Bronchial epithelial cell (primary cell): ENCODE results near the gene NBPF3. TPM values are rescaled to one million over a fixed set of nuclear protein-coding genes. Genes with fewer than 3 reads are reported as not detected.
A peak's percentile ranks its signal among the peaks of the same experiment; 100 is the strongest.
"Not testable (repeated sequence)": the region's sequence is repeated elsewhere in the genome, so short reads cannot be mapped to it uniquely, and the experiment has no call there.

Experiments used
- DNase-seq: peaks from one replicate; pipeline ENCODE4 v3.0.0-alpha.2; 2010; ENCODE audit warnings: low read depth
- FAIRE-seq: peaks from 2 replicates; lab custom pipeline; 2011; peaks lifted over from hg19 to GRCh38; lab: Jason Lieb, UNC
- H3K27me3 ChIP-seq: 2 replicates; pipeline ENCODE4 v1.5.1; 2011; ENCODE audit warnings: low read length; ENCODE audit not compliant: control insufficient read depth, insufficient read depth
- H3K36me3 ChIP-seq: 2 replicates; pipeline ENCODE4 v1.5.1; 2011; ENCODE audit warnings: low read length; ENCODE audit not compliant: control insufficient read depth, insufficient read depth
- H3K4me3 ChIP-seq: 2 replicates; pipeline ENCODE4 v1.5.1; 2011; ENCODE audit warnings: mild to moderate bottlenecking, low read depth, low read length, control low read depth
- total RNA-seq: library from RNA; depleted of rRNA; stranded (reverse); fragments of >200 nt; gene quantifications from 2 replicates; pipeline ENCODE4 v1.2.1, GENCODE V29; 2014
- TF ChIP-seq, protein P1 (sequence below): IDR thresholded peaks from 2 replicates; pipeline ENCODE4 v1.5.1; 2011; ENCODE audit warnings: mild to moderate bottlenecking, moderate library complexity, low read length, control low read depth, inconsistent platforms; ENCODE audit not compliant: insufficient read depth, severe bottlenecking

Gene NBPF3
- total RNA-seq, 1 donor from 2014 or later: 6.8 TPM

DNA sequence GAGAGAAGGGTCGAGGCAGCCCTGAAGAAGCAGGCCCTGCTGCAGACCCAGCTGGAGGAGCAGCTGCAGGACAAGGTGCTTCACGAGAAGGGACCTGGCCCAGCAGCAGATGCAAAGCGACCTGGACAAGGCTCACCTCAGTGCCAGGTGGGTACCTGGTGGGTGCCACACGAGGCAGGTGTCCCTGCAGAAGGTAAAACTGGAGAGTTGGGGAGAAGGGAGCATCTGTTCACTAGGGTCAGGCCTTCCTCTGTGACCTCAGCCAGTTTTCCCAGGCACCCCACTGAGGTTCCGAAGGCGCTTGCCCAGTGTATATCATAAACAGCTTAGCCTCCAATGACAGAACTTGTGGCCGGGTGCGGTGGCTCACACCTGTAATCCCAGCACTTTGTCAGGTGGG, 5.5 kb upstream of the NBPF3 start:
- H3K27me3 ChIP-seq: no peaks in the 10 kb centered on the region
- no peak overlapping the region for H3K4me3 ChIP-seq
- DNase-seq (no peak), FAIRE-seq (no peak)
- TF ChIP-seq, protein P1, sequence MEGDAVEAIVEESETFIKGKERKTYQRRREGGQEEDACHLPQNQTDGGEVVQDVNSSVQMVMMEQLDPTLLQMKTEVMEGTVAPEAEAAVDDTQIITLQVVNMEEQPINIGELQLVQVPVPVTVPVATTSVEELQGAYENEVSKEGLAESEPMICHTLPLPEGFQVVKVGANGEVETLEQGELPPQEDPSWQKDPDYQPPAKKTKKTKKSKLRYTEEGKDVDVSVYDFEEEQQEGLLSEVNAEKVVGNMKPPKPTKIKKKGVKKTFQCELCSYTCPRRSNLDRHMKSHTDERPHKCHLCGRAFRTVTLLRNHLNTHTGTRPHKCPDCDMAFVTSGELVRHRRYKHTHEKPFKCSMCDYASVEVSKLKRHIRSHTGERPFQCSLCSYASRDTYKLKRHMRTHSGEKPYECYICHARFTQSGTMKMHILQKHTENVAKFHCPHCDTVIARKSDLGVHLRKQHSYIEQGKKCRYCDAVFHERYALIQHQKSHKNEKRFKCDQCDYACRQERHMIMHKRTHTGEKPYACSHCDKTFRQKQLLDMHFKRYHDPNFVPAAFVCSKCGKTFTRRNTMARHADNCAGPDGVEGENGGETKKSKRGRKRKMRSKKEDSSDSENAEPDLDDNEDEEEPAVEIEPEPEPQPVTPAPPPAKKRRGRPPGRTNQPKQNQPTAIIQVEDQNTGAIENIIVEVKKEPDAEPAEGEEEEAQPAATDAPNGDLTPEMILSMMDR: no peak
- no peaks in the 10 kb centered on the region for H3K36me3 ChIP-seq

DNA sequence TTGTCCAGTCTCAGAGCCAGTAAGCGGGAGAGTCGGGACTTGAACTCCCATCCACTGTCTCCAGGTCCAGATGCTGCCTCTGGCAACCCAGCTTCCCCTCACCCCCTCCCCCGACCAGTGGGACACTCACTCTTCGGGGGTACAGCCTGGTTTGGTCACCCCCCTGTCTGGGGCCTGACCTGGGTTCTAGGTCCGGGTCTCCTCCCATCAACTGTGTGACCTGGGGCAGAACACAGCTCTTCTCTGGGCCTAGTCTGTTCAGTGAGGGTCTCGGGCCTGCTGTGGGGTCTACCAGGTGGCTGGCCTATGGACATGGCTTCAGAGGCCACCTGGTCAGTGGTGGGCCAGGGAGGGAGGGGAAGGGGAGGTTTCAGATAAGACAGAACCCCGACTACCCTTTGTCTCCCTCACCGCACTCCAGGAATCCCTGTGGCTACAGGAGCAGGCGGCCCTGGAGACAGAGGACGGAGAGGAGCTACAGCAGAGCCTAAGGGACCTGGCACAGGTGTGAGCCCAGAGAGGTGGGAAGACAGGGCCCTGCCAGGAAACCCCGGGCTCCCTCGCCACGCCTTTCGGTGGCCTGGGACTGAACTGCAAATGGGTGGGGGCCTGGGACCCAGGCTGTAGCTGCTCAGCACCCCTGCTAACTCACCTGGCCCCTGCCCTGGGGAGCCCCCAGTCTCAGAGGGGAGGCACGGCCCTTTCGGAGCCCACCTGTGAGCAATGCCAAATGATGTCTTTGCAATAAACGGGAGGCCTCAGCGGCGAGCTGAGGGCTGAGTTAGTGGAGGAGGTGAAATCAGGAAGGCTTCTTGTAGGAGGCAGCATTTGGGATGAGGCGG, 4.1 kb upstream of the NBPF3 start:
- Histone ChIP-seq H3K4me3 (no peak overlapping the region), H3K36me3 (no peaks in the 10 kb centered on the region), H3K27me3 (no peaks in the 10 kb centered on the region)
- FAIRE-seq: no peak
- no peak for DNase-seq
- TF ChIP-seq, protein P1: no peak

DNA sequence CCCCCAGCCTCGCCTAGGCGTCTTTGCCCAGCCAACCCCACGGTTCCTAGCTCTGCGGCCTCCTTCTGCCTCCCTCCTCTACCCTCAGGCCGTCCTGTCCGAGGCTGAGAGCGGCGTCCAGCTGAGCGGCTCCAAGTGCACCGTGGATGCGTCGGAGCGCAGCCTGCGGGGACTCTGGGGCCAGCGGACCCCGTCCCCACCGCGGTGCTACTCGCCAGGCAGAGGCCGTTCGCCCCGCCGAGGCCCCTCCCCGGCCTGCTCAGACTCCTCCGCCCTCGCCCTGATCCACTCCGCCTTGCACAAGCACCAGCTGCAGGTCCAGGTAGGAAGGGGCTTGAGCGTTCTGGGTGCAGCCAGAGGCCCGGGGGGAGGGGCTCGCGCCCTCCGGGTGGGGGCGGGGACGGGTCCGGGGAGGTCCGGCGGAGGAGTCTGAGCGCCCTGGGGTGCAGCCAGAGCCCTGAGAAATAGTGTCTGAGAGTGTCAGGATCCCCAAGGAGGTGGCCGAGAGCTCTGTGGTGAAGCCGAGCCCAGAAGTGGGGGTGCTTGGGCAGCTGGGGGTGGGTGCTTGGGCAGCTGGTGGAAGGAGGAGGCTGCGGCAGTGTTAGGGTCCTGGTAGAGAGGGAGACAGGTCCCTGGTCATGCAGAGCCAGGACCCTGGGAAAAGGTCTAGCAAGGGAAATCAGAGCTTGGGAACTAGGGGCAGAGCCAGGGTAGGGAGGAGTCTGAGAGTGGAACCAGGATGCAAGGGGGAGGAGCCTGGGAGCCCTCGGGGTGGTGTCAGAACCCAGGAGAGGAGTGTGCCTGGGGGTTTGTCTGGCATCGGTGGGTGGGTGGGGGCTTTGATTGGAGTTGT, 3.2 kb upstream of the NBPF3 start:
- Histone ChIP-seq H3K4me3 (peak overlapping the region; percentile 27), H3K36me3 (no peaks in the 10 kb centered on the region), H3K27me3 (no peaks in the 10 kb centered on the region)
- DNase-seq: peak; percentile 3
- FAIRE-seq: no peak
- TF ChIP-seq, protein P1: no peak

DNA sequence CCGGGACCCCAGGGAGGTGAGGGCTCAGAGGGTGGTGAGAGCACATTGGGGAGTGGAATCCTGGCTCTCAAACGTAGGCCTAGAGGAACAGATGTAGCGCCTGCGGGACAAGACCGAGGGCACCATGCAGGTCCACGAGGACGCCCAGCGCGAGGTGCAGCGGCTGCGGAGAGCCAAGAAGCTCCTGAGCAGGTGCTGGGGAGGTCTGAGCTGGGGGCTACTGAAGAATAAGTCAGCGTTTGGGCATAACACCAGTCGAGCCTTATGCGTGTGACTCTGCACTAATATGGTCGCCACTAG, 2.6 kb upstream of the NBPF3 start:
- Histone ChIP-seq H3K27me3 (no peaks in the 10 kb centered on the region), H3K4me3 (no peak overlapping the region), H3K36me3 (no peaks in the 10 kb centered on the region)
- DNase-seq (no peak), FAIRE-seq (no peak)
- TF ChIP-seq, protein P1: no peak

DNA sequence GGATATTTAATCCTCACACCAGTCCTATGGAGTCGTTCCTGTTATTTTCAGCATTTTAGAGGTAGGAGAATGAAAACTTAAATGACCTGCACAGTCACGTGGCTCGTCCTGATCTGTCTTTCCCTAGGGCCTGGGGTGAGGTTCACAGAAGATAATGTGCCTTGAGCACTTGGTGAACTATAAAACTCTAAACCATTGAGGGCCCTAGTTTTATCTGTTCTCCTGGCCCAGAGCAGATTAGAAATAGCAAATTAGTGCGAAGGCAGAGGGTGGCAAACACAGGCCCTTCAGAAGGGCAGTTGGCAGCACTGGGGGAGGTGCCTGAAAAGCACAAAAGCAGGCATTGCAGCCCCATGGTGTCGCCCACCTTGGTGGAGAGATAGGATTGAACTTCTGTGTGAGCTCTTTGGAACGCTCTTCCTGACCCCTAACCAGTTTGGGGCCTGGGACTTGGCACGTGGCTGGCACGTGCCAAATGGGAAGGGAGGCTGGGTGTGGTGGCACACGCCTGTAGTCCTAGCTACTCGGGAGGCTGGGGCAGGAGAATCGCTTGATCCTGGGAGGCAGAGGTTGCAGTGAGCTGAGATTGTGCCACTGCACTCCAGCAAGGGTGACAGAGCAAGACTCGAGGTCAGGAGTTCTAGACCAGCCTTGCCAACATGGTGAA, 1.2 kb upstream of the NBPF3 start:
- H3K36me3 ChIP-seq, DNase-seq, FAIRE-seq, H3K4me3 ChIP-seq, H3K27me3 ChIP-seq: not testable (repeated sequence)

DNA sequence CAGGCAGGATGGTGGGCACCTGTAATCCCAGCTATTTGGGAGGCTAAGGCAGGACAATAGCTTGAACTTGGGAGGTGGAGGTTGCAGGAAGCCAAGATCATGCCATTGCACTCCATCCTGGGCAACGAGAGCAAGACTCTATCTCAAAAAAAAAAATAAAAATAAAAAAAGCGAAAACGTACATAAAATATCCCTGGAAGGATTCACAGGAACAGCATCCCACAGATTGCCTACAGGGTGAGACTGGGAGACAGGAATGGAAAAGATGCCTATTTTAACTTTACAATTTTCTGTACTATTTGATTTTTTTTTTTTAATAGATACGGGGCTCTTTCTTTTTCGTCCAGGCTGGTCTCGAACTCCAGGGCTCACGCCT, 604 bp upstream of the NBPF3 start:
- Histone ChIP-seq H3K27me3 (no peaks in the 10 kb centered on the region), H3K36me3 (no peaks in the 10 kb centered on the region), H3K4me3 (peak overlapping the region; percentile 69)
- DNase-seq (no peak), FAIRE-seq (no peak)
- TF ChIP-seq, protein P1: no peak

DNA sequence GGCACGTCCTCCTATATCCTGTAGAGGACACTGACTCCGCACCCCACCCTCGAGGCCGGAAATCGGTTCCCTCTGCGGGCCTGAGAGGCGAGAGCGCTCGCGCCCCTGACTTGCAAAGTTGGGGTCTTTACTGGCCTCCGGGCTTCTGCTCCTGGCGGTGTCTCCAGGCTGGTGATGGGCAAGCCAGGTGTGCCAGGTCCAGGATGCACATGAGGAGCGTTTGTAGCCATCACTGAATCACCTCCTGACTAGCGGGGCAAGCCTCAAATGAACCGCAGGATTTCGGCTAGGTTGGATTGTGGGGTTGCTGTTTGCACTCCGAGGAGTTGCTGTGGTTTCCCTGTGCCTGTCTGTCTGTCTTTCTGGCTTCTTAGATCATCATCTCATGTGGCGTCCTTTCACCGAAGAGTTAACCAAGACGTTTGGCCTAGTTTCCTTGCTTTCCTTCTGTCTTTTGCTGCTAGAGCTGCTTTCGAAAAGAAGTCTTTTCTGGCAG, 741 bp downstream of the NBPF3 start:
- DNase-seq: peak; percentile 24
- H3K27me3 ChIP-seq, FAIRE-seq, H3K36me3 ChIP-seq: not testable (repeated sequence)
- peak overlapping the region; percentile 69 for H3K4me3 ChIP-seq

DNA sequence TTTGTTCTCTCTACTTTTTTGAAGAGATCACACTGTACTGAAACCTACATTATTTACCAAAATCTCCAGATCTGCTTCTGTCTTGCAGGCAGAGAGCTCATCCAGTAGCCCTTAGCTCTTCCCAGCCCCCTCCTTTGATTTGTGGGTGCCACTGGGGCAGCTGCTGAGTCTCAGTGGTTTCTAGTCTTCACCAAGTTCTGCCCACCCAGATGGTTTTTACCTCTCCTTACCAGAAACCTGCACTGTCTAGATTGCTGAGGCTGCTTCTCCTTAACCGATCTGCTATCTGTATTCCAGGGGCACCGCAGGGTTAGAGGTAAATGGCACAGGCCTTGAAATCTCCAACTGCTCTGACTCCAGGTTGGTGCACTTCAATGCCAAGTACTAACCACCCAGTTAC, 6.7 kb downstream of the NBPF3 start:
- not testable (repeated sequence) for H3K27me3 ChIP-seq, H3K36me3 ChIP-seq, H3K4me3 ChIP-seq, FAIRE-seq, DNase-seq
